ENCODE results near the gene INSL4. TPM values are rescaled to one million over a fixed set of nuclear protein-coding genes. Genes with fewer than 3 reads are reported as not detected.

The INSL4 gene
- total RNA-seq, 1 experiment from 2014 or later = not detected

- Histone ChIP-seq H3K4me3 (ENCODE audit: low read depth, low read length, poor library complexity, severe bottlenecking) (no peak overlapping the region), H3K27ac (ENCODE audit: low read depth, low read length, poor library complexity, severe bottlenecking) (no peak overlapping the region), H3K27me3 (replicated peaks; ENCODE audit: insufficient read depth, low read depth, low read length, poor library complexity) (no peaks in the 10 kb centered on the region), H3K36me3 (ENCODE audit: insufficient read depth, low read length, poor library complexity, severe bottlenecking) (no peaks in the 10 kb centered on the region), H3K9me3 (ENCODE audit: low read depth, low read length, poor library complexity, severe bottlenecking) (no peaks in the 10 kb centered on the region), H3K4me1 (ENCODE audit: insufficient read depth, low read length, poor library complexity, severe bottlenecking) (no peaks in the 10 kb centered on the region)
- no TSS peak for BruUV-seq (replicated peaks)
- TF ChIP-seq EZH2 (IDR thresholded peaks at IDR 0.05; ENCODE audit: borderline replicate concordance, low read depth, low read length, poor library complexity, severe bottlenecking) (no peak), CTCF (conservative IDR thresholded peaks at IDR 0.05; ENCODE audit: low read depth, low read length) (no peak)
- POLR2A ChIA-PET (ENCODE audit: low non-redundant PET) = no interaction called here
- DNase-seq (ENCODE audit: low spot score) = no peak
- intact Hi-C loops (cut with micrococcal nuclease; ENCODE audit: unreplicated experiment) = no loop called here
- CTCF ChIA-PET = no interaction called here
Measured at GRCh38 chr9:5278486-5278885, 47.3 kb downstream of the INSL4 start.

Other genes starting within 250 kb of the INSL4 start
- gene JAK2, start 246.1 kb upstream of the INSL4 start, total RNA-seq (2021) = 7.3 and 10.5 TPM in 2 replicates
- not detected in 2 replicates for gene INSL6, start 45.8 kb upstream of the INSL4 start, total RNA-seq (2021)
- gene RLN2, start 73.3 kb downstream of the INSL4 start, total RNA-seq (2021) = not detected in 2 replicates
- gene RLN1, start 108.5 kb downstream of the INSL4 start, total RNA-seq (2021) = not detected in 2 replicates
- 30.9 and 38.4 TPM in 2 replicates for gene PLGRKT, start 206.5 kb downstream of the INSL4 start, total RNA-seq (2021)
- gene CD274, start 219.1 kb downstream of the INSL4 start, total RNA-seq (2021) = 0.33 and 0.62 TPM in 2 replicates